WI38 (cell line): Measurements from ENCODE around the gene PDAP1.
"Not testable (repeated sequence)": the region's sequence is repeated elsewhere in the genome, so short reads cannot be mapped to it uniquely, and the experiment has no call there.

ENCODE experiments used
- H3K4me3 ChIP-seq: 2 replicates; pipeline ENCODE4 v1.5.1; 2011; ENCODE audit warnings: low read depth, mild to moderate bottlenecking, control low read depth, low read length
- CTCF ChIP-seq: IDR thresholded peaks from 2 replicates; pipeline ENCODE4 v1.5.1; 2012; ENCODE audit warnings: low read depth, mild to moderate bottlenecking, control low read depth, low read length

Gene PDAP1

GRCh38 chr7:99369767-99370391, 38.5 kb downstream of the PDAP1 start:
- no peak overlapping the region for H3K4me3 ChIP-seq
- no peak for TF ChIP-seq CTCF

GRCh38 chr7:99368750-99369389, 39.5 kb downstream of the PDAP1 start:
- TF ChIP-seq CTCF, result no peak
- no peak overlapping the region for H3K4me3 ChIP-seq

GRCh38 chr7:99366646-99367045, 41.8 kb downstream of the PDAP1 start:
- no peak for TF ChIP-seq CTCF
- H3K4me3 ChIP-seq, result no peak overlapping the region

- peak; percentile 26 for TF ChIP-seq CTCF
- no peak overlapping the region for H3K4me3 ChIP-seq
Measured at GRCh38 chr7:99365318-99366141, 42.9 kb downstream of the PDAP1 start.

GRCh38 chr7:99363286-99363685, 45.1 kb downstream of the PDAP1 start:
- TF ChIP-seq CTCF, result no peak
- no peak overlapping the region for H3K4me3 ChIP-seq

GRCh38 chr7:99362801-99363200, 45.6 kb downstream of the PDAP1 start:
- H3K4me3 ChIP-seq, result no peak overlapping the region
- no peak for TF ChIP-seq CTCF

- H3K4me3 ChIP-seq, result no peak overlapping the region
Measured at GRCh38 chr7:99359465-99360154, 48.8 kb downstream of the PDAP1 start.

GRCh38 chr7:99358521-99358920, 49.9 kb downstream of the PDAP1 start:
- H3K4me3 ChIP-seq, result not testable (repeated sequence)

More at GRCh38 chr7:99359465-99360154, 48.8 kb downstream of the PDAP1 start:
- no peak for TF ChIP-seq CTCF
